ENCODE measurements around the gene ZDHHC18.
"Not testable (repeated sequence)": the region's sequence is repeated elsewhere in the genome, so short reads cannot be mapped to it uniquely, and the experiment has no call there.

The ZDHHC18 gene

GRCh38 chr1:26833432-26834405 lies 7.2 kb downstream of the ZDHHC18 start:
- DNase-seq (ENCODE audit: low read depth), result peak; percentile 74

DNA sequence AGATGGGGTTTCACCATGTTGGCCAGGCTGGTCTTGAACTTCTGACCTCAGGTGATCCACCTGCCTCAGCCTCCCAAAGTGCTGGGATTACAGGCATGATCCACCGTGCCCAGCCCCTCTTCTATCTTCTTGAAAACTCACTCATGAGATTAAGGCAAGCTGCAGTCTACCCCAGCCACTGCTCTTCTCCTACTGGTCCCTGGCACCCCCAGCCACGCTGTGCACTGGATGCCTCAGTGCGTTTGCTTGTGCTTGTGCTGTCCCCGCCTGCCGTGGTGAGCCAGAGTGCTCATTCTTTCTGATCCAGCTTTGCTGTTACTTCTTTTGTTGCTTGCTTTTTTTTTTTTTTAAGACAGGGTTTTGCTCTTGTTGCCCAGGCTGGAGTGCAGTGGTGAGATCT lies 11.2 kb downstream of the ZDHHC18 start:
- not testable (repeated sequence) for DNase-seq (ENCODE audit: low read depth)

DNA sequence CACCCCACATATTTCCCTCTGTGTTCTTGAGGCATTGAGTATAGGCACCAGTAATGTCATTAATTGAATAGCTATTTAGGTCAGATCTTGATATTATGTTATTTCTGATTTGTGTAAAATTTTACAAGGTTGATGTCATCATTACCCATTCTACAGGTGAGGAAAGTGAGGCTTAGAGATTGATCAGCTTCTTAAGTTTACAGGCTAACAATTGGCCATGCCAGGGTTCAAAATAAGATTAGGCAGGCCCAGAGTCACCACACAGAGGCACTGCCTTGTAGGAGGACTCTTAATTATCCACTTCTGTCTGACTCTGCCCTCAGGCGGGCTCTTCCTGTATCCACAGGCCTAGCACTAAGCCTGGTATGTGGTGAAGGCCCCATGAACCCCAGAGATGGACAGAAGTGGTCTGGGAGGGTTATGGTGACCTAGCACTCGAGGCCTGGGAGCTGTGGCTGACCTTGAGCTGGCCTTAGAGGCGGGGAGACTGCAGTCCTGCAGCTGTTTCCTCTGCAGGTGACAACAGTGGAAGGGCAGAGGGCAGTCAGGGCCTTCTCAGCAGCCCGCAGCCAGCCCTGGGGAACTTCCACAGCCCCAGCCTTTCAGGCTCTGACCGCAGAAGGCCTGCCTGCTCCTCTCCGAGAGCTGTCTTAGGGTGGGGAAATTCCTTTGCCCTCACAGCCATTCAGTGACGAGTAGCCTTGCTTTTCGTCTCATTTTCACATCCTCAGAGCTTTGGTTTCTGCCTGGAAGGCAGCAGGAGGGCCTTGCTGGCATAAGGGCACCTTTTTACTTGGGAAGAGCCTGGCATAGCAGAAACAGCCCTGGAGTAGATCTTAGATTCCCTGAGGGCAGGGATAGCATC lies 12.2 kb downstream of the ZDHHC18 start:
- peak; percentile 43 for DNase-seq (ENCODE audit: low read depth)

DNA sequence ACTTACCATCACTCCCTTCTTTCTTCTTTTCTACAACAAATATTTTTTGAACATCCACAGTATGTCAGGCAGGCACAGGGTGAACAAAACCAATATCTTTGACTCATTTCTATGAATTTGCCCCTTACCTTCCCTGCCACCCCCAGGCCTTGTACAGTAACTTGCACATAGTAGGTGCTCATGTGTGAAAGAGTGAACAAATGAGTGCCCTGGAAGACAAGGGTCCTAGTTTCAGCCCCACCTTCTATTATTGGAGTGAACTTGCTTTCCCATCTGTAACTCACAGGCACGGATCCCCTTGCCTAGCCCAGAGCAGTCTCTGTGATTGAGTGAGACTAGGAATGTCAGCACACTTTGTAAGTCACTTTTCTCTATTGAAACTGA lies 12.8 kb downstream of the ZDHHC18 start:
- no peak for DNase-seq (ENCODE audit: low read depth)

- DNase-seq (ENCODE audit: low read depth), result no peak
Measured at GRCh38 chr1:26839779-26840178, 13.3 kb downstream of the ZDHHC18 start.

DNA sequence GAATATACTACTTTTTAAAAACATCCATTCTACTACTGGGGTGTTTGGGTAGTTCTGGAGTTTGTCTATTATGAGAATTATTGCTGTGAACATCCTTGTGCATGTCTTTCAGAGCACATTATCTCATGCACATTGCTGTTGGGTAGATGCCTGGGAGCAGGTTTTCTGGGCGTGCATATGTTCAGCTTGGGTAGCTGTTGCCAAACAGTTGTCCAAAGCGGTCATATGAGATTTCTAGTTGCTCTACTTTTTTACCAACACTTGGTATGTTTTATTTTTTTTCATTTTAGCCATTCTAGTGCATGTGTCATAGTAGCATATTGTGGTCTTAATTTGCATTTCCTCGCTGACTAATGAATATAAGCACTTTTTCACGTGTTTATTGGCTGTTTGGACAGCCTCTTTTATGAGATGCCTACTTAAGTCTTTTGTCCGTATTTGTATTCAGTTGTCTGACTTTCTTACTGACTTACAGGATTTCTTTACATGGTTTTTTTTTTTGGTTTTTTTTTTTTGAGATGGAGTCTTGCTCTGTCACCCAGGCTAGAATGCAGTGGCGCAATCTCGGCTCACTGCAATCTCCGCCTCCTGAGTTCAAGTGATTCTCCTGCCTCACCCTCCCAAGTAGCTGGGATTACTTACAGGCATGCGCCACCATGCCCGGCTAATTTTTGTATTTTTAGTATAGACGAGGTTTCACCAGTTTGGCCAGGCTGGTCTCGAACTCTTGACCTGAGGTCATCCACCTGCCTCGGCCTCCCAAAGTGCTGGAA lies 18.1 kb downstream of the ZDHHC18 start:
- DNase-seq (ENCODE audit: low read depth), result no peak

- DNase-seq (ENCODE audit: low read depth), result not testable (repeated sequence)
Measured at GRCh38 chr1:26847826-26848225, 21.3 kb downstream of the ZDHHC18 start.

DNA sequence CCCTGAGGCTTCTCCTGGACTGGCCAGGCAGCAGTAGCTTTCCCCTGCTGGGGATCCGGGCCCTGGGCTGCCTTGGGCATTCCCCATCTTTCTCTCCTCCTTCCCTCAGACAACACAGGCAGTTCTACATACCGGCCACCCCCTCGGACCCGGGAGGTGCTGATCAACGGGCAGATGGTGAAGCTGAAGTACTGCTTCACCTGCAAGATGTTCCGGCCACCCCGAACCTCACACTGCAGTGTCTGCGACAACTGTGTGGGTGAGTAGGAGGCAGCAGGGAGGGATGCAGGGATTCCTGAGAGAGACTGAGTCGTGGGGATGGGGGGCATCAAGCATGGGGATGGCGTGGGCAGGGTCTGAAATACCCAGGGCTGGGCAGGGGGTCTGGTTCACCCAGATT lies 22.0 kb downstream of the ZDHHC18 start:
- no peak for DNase-seq (ENCODE audit: low read depth)

GRCh38 chr1:26848941-26849774 lies 22.7 kb downstream of the ZDHHC18 start:
- DNase-seq (ENCODE audit: low read depth), result no peak

DNA sequence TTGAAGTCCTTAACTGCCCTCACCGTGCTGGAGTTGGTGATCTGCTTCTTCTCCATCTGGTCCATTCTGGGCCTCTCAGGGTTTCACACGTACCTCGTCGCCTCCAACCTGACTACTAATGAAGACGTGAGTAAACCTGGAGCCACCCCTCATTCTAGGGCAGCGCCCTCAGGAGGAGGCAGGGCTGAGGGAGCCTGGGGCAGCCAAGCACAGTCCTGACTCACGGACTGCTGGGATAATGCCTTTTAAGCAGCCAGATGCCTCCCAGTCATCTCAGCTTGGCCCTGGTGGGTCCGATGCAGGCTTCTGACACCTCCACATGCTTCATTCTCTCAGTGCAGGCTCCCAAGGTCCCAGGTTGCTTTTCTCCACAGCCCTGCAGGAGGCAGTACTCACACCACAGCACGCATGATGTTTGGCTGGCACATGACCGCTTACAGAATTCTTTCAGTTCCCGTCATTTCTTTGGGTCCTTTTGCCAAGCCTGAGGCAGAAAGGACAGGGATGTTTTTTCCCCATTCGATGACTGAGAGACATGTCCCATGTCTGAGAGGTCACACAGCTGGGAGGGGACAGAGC lies 24.7 kb downstream of the ZDHHC18 start:
- DNase-seq (ENCODE audit: low read depth), result no peak

- DNase-seq (ENCODE audit: low read depth), result no peak
Measured at GRCh38 chr1:26852701-26853100, 26.2 kb downstream of the ZDHHC18 start.

DNA sequence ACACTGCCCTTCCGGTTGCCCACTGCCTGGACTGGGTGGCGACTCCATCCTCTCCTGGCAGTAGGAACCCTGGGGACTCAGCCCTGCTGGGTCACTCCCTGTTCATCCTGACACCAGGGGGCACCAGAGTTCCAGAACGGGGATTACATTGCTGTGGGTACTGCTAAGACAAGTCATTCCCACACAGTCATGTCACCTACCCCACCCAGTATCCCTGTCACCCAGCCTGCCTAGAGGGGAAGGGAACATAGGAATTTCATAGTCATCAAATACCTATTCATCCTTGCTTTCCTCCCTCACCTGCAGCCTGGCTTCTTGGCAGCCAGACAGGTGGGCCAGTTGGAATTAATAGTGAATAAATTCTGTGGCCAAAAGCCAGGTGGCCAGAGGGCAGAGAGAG lies 26.7 kb downstream of the ZDHHC18 start:
- peak; percentile 60 for DNase-seq (ENCODE audit: low read depth)

DNA sequence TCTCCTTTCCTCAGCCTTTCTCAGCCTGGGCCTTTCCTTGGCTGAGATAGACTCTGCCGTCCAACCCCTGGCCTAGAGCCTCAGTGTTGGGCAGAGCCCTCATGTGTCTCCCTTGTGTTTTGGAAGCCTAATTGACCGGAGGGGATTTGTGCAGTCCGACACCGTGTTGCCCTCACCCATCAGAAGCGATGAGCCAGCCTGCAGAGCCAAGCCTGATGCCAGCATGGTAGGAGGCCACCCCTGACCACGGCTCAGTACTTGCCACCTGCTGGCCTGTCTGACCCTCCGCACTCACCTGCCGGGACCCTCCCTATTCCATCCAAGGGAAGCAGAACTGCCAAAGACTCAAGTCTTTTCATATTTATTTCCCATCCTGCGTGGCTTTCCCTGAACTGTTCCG lies 27.1 kb downstream of the ZDHHC18 start:
- no peak for DNase-seq (ENCODE audit: low read depth)

GRCh38 chr1:26854906-26855305 lies 28.4 kb downstream of the ZDHHC18 start:
- DNase-seq (ENCODE audit: low read depth), result no peak

DNA sequence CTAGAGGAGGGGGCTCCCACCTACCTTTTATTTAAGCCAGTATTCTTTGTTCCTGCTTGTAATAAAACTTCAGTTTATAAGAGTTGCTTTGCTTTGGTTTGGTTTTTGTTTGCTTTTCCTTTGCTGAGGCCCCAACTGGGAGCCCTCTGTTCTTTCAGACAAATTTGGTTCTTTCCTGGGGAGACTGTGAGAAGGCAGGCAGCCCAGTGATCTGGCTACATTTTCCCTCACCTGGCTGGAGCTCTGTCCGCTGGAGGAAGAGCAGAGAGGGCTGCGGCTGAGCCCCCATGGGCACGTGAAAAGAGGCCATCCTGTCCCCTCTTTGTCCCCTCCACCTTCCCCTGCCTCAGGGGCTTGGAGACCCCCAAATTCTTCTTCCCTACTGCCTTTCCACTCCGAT lies 29.1 kb downstream of the ZDHHC18 start:
- no peak for DNase-seq (ENCODE audit: low read depth)

GRCh38 chr1:26856181-26856580 lies 29.7 kb downstream of the ZDHHC18 start:
- no peak for DNase-seq (ENCODE audit: low read depth)

DNA sequence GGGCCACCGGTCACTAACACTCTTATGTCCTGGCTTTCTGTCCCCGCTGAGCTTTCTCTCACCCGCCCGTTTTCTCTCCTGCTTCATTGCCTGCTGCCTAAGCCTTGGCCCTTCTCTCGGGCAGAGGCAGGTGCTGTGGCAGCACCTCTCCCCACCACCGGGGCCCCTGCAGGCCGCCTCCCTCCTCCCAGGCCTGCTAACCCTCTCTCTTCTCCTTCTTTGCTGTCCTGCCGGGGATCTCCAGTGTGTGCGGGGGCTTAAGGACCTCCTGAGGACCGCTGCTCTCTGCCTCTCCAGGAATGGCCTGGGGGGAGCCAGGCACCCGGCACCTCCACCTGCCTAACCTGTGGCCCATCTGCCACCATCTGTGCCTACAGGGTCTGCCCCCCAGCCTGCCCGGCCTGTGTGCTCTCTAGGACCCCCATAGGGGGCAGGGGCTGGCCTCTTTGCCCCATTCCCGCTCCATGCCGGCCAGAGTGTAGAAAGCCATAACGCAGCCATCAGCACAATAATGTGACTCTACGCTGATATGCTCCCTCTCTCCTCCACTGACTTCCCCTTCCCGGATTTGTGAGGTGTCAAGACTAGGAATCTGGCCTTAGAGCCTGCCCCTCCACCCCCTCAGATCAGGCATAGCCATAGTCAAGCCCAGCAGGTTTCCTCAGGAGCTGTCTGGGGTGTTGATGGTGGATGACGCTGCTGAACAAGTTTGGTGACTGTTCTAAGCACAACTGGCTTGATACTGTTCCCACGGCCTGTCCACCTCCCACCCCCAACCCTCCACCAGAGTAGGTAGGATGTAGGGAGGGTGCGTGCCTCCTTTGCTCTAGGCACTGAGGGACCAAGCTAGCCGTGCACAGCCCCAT lies 30.3 kb downstream of the ZDHHC18 start:
- DNase-seq (ENCODE audit: low read depth), result no peak

DNA sequence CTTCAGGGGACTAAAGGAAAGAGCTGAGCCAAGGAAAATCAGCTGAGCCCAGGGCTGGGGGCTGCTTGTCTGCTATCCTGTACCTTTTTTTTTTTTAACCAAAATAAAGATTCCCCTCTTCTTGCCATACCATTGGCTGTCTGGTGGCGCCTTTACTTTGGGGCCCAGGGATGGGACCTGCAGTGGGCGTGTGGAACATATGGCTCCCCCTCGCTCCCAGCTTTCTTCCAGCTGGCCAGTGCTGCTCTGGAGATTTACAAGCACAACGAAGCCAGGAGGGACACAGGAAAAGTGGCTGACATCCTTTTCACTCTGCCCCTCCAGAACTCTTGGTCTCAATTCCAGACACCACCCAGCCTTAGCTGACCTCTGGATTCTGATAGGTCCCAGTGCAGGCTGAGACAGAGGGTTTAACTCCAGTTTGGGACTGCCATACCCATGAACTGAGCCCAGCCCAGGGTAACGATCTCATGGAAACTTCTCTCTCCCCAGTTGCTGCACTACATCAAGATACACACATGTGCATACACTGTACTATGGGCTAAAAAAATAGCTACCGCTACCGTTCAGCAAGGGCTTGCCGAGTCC lies 31.1 kb downstream of the ZDHHC18 start:
- no peak for DNase-seq (ENCODE audit: low read depth)

- no peak for DNase-seq (ENCODE audit: low read depth)
Measured at GRCh38 chr1:26858160-26858559, 31.7 kb downstream of the ZDHHC18 start.

Measured in activated T-cell treated with anti-CD3 and anti-CD28 coated beads for 24 hours (primary cell).